ENCODE measurements around the gene MARK2. TPM values are rescaled to one million over a fixed set of nuclear protein-coding genes. Genes with fewer than 3 reads are reported as not detected.

Gene MARK2
- total RNA-seq, 2 experiments from 2014 or later, result 18.4 to 21.0 TPM

GRCh38 chr11:63887386-63887999 is 48.6 kb downstream of the MARK2 start:
- peak overlapping the region; percentile 47 to 69 for H3K27ac ChIP-seq (ENCODE audit: low read depth in 1 of 2, low read length in 2 of 2)
- ChIA-PET POLR2A (interaction anchor here (0.6 to 3.0 kb wide), 13 partner anchors 10 to 49 kb away, joined by 3 to 21 read pairs (median 5); partner anchors contain the start of genes MARK2 and RCOR2), CTCF (interaction anchor here (1.0 to 3.5 kb wide), 4 partner anchors 37 to 265 kb away, joined by 3 to 15 read pairs (median 4); partner anchors contain the start of gene MARK2)
- intact Hi-C loops (cut with DNase I, micrococcal nuclease), result no loop called here
- no peaks in the 10 kb centered on the region for H3K9me3 ChIP-seq (ENCODE audit: control insufficient read depth in 1 of 2, insufficient read depth in 1 of 2, low read length in 2 of 2)
- H3K27ac Mint-ChIP-seq, result peak overlapping the region; percentile 78
- H3K36me3 ChIP-seq (ENCODE audit: insufficient read depth, low read length), result peaks cover 10% of the 10 kb centered on the region
- no peak for TF ChIP-seq CTCF (IDR thresholded peaks at IDR 0.05)
- H3K4me3 Mint-ChIP-seq, result peak overlapping the region; percentile 96
- no peaks in the 10 kb centered on the region for H3K27me3 ChIP-seq (ENCODE audit: control insufficient read depth in 1 of 2, insufficient read depth in 2 of 2, low read length in 2 of 2)
- no peaks in the 10 kb centered on the region for H3K27me3 Mint-ChIP-seq
- no peak for ATAC-seq (ENCODE audit: poor library complexity)
- no peak for DNase-seq
- peaks cover 90% of the 10 kb centered on the region for H3K4me1 ChIP-seq (ENCODE audit: insufficient read depth, low read length)
- H3K36me3 Mint-ChIP-seq (ENCODE audit: low read depth), result peaks cover 27% of the 10 kb centered on the region
- H3K4me3 ChIP-seq (ENCODE audit: low read length), result peak overlapping the region; percentile 81
- peaks cover 83% of the 10 kb centered on the region for H3K4me1 Mint-ChIP-seq (ENCODE audit: low read depth)
- H3K9me3 Mint-ChIP-seq, result no peaks in the 10 kb centered on the region

GRCh38 chr11:63888170-63889086 is 49.5 kb downstream of the MARK2 start:
- H3K36me3 ChIP-seq (ENCODE audit: insufficient read depth, low read length), result peaks cover 13% of the 10 kb centered on the region
- peaks cover 78% of the 10 kb centered on the region for H3K4me1 Mint-ChIP-seq (ENCODE audit: low read depth)
- H3K27ac ChIP-seq (ENCODE audit: low read depth in 1 of 2, low read length in 2 of 2), result peak overlapping the region; percentile 69 to 73
- H3K4me3 Mint-ChIP-seq, result peak overlapping the region; percentile 96
- ChIA-PET POLR2A (interaction anchor here (0.7 to 3.0 kb wide), 15 partner anchors 9 to 1008 kb away, joined by 3 to 21 read pairs (median 4); partner anchors contain the start of genes MARK2, RCOR2 and SLC3A2), CTCF (interaction anchor here (1.0 to 3.5 kb wide), 3 partner anchors 51 to 265 kb away, joined by 3 to 15 read pairs (median 4); partner anchors contain the start of gene MARK2)
- intact Hi-C loops (cut with DNase I, micrococcal nuclease), result loop anchor here (1.0 to 2.0 kb wide), 3 partner anchors 19 to 49 kb away; partner anchors contain the start of gene MARK2 (in 1 of the 2)
- ATAC-seq (ENCODE audit: poor library complexity) (peak; percentile 87), DNase-seq (peak; percentile 55 to 86 (median 72))
- H3K9me3 Mint-ChIP-seq, result no peaks in the 10 kb centered on the region
- H3K27me3 Mint-ChIP-seq, result no peaks in the 10 kb centered on the region
- H3K4me3 ChIP-seq (ENCODE audit: low read length), result peak overlapping the region; percentile 81
- TF ChIP-seq CTCF (IDR thresholded peaks at IDR 0.05), result no peak
- H3K36me3 Mint-ChIP-seq (ENCODE audit: low read depth), result peaks cover 31% of the 10 kb centered on the region
- H3K9me3 ChIP-seq (ENCODE audit: control insufficient read depth in 1 of 2, insufficient read depth in 1 of 2, low read length in 2 of 2), result no peaks in the 10 kb centered on the region
- H3K27ac Mint-ChIP-seq, result peak overlapping the region; percentile 78
- no peaks in the 10 kb centered on the region for H3K27me3 ChIP-seq (ENCODE audit: control insufficient read depth in 1 of 2, insufficient read depth in 2 of 2, low read length in 2 of 2)
- H3K4me1 ChIP-seq (ENCODE audit: insufficient read depth, low read length), result peaks cover 86% of the 10 kb centered on the region

- Mint-ChIP-seq H3K4me3 (peak overlapping the region; percentile 96), H3K4me1 (ENCODE audit: low read depth) (peaks cover 77% of the 10 kb centered on the region), H3K36me3 (ENCODE audit: low read depth) (peaks cover 37% of the 10 kb centered on the region), H3K27ac (peak overlapping the region; percentile 78), H3K27me3 (no peaks in the 10 kb centered on the region), H3K9me3 (no peaks in the 10 kb centered on the region)
- ChIA-PET POLR2A (interaction anchor here (0.9 to 3.0 kb wide), 5 partner anchors 16 to 51 kb away, joined by 3 to 21 read pairs (median 5); partner anchors contain the start of genes MARK2 and RCOR2), CTCF (interaction anchor here (1.7 kb wide), 1 partner anchor 56 kb away, joined by 4 read pairs; no protein-coding TSS in a partner anchor)
- intact Hi-C loops (cut with DNase I, micrococcal nuclease), result loop anchor here in 1 of 2 experiments (2.0 kb wide), 1 partner anchor 49 kb away; no protein-coding TSS in a partner anchor
- no peaks in the 10 kb centered on the region for H3K27me3 ChIP-seq (ENCODE audit: control insufficient read depth in 1 of 2, insufficient read depth in 2 of 2, low read length in 2 of 2)
- H3K9me3 ChIP-seq (ENCODE audit: control insufficient read depth in 1 of 2, insufficient read depth in 1 of 2, low read length in 2 of 2), result no peaks in the 10 kb centered on the region
- H3K36me3 ChIP-seq (ENCODE audit: insufficient read depth, low read length), result peaks cover 14% of the 10 kb centered on the region
- peak overlapping the region in 1 of 2 donors; percentile 73 for H3K27ac ChIP-seq (ENCODE audit: low read depth in 1 of 2, low read length in 2 of 2)
- DNase-seq (no peak), ATAC-seq (ENCODE audit: poor library complexity) (no peak)
- peaks cover 80% of the 10 kb centered on the region for H3K4me1 ChIP-seq (ENCODE audit: insufficient read depth, low read length)
- H3K4me3 ChIP-seq (ENCODE audit: low read length), result peak overlapping the region; percentile 81
- TF ChIP-seq CTCF (IDR thresholded peaks at IDR 0.05), result no peak
These were observed 50.4 kb downstream of the MARK2 start for GRCh38 chr11:63889344-63889743.

Measured in CD4-positive, alpha-beta T cell (primary cell).